ENCODE data around the gene MLLT6.

GRCh38 chr17:38681096-38681495 lies 24.0 kb upstream of the MLLT6 start:
- no peak for TF ChIP-seq CTCF (IDR thresholded peaks at IDR 0.05)
- no peak for TF ChIP-seq EZH2 (IDR thresholded peaks at IDR 0.05)
